ENCODE measurements around the gene FIBP. TPM values are rescaled to one million over a fixed set of nuclear protein-coding genes. Genes with fewer than 3 reads are reported as not detected.

Gene FIBP
- total RNA-seq, 1 donor from 2014 or later, result 90.9 TPM

GRCh38 chr11:65887723-65888162 lies 528 bp downstream of the FIBP start:
- no peak for DNase-seq

GRCh38 chr11:65886826-65887722 lies 1.2 kb downstream of the FIBP start:
- DNase-seq, result no peak

- DNase-seq, result no peak
Measured at GRCh38 chr11:65885808-65886536, 2.3 kb downstream of the FIBP start.

- DNase-seq, result no peak
Measured at GRCh38 chr11:65885231-65885630, 3.0 kb downstream of the FIBP start.

DNA sequence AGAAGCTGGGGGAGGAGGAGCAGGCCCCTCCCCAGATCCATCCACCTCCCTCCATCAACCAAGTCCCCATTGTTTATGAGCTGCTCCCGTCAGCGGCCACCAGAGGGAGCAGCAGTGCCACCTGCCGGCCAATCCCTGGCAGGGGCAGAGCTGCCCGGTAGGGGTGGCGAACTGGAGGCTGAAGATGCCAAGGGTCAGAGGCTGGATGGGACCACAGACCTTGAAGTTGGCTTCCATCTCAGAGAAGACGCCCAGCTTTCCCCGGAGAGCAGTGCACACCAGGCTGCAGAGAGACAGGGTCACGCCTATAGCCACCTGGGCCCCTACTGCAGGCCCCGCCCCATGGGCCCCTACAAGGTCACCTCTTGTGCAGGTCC lies 3.6 kb downstream of the FIBP start:
- peak; percentile 81 for DNase-seq

DNA sequence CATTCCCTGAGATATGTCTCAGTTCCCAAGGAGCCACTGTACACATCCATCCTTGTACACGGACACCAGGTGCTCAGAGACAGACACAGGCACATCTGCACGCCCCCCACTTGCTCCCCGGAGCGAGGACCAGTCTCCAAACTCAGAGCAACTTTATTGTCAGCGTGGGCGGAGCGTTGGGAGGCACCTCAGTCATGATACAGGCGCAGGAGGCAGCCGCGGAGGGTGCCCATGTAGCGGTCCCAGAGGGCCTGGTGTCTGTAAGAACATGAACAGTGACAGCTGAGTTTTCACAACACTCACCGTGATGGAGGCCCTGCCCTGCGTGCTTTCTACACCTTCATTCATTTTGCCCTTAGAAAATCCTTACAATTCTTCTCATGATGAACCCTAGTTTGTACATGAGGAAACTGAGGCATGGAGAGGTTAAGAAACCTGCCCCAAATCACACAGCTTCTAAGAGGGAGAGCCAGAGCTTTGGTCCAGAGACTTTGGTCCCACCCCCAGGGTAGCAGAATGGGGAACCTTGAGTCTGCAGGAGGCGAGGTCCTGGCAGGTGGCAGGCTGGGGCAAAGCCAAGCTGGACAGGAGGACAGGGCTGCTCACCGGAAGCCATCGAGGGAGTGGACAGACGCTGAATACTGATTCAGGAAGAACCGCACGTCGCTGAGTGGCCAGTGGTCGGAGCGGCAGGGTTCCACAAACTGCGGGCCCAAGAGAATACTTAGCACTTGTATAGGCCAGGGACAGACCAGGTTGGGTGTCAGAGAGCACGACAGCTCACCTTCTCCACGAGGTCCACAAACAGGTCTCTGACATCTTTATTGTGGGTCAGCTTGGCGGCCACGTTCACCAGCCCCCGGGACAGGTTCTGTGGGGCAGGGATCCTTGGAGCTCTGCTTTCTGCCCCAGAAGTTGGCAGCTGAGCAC lies 4.2 kb downstream of the FIBP start:
- no peak for DNase-seq

DNA sequence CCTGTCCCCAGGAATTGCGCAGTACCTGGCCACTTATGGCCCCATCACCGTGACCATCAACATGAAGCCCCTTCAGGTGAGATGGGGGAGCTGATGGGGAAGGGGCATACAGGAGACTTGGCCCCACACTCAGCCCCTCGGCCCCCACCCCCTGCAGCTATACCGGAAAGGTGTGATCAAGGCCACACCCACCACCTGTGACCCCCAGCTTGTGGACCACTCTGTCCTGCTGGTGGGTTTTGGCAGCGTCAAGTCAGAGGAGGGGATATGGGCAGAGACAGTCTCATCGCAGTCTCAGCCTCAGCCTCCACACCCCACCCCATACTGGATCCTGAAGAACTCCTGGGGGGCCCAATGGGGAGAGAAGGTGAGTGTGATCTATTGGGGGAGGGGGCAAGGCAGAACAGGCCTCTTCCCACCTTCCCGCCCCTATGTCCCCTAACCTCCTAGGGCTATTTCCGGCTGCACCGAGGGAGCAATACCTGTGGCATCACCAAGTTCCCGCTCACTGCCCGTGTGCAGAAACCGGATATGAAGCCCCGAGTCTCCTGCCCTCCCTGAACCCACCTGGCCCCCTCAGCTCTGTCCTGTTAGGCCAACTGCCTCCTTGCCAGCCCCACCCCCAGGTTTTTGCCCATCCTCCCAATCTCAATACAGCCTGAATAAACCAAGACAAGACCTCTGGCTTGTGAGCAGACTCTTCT lies 5.1 kb downstream of the FIBP start:
- no peak for DNase-seq

DNA sequence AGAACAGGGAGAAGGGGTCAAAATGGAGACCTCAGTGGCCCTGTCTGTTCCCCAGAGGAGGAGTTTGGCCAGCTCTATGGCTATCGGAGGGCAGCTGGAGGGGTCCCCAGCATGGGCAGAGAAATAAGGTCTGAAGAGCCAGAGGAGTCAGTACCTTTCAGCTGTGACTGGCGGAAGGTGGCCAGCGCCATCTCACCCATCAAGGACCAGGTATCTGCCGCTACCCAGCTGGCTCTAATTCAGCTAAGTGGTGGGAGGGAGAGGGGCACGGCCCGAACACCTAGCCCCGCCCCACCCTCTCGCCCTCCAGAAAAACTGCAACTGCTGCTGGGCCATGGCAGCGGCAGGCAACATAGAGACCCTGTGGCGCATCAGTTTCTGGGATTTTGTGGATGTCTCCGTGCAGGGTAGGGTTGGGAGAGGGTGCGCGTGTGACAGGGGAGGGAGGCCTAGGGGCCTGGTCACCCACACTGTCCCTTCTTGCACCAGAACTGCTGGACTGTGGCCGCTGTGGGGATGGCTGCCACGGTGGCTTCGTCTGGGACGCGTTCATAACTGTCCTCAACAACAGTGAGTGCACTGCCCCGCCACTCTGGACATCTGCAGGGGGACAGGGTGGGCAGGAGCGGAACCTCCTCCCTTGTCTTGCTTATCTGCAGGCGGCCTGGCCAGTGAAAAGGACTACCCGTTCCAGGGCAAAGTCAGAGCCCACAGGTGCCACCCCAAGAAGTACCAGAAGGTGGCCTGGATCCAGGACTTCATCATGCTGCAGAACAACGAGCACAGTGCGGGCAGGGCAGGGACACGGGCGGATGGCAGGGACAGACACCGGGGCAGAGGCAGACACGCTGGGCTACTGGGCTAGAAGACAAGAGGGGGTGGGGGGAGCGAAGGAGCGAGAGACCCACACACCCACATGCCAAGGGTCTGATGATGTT lies 5.9 kb downstream of the FIBP start:
- no peak for DNase-seq

DNA sequence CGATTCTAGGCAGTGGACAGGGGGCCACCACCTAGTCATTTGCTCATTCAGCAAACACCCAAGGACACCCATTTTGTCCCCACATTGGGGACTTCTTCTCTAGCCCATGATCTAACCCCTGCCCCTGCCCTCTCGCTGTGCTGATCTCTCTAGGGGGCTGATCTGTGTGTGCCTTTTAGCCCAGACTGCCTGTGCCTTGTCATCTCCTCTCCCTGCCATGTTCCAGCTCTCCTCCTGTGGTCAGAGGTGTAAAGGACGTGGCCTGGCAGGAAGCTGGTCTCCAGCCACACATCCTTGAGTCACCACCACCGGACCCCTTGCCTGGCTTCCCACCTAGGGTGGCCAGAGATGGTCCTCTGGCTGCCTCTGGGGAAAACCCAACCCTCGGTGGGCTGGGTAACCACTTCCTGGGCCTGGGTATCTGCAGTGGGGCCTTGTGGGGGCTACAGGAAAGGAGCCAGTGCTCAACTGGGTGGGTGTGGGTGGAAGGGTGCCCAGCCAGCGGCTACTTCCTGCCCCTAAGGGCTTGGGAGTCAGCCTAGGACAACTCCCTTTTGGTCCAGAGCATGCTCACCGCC lies 7.3 kb downstream of the FIBP start:
- no peak for DNase-seq

GRCh38 chr11:65880027-65880426 lies 8.2 kb downstream of the FIBP start:
- DNase-seq, result no peak

DNA sequence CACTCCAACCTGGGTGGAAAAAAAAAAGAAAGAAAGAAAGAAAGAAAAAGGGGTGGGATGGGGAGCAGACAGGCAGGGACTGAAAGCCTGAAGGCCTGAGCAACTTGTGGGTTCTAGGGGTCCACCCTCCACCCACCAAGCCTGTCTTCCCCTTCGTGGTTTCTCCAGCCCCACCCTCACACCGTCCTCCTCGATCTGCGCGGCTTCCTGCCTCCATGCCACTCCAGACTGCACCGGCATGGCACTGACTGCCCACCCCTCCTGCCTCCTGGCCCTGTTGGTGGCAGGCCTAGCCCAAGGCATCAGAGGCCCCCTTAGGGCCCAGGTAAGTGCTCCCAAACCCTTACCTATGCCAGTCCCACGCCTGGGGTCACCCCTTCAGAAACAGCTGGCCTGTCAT lies 8.7 kb downstream of the FIBP start, which contains the start of gene CTSW:
Gene CTSW (plus strand): TSS at position 221 of the 400 bp plus-strand sequence. CDS start 18 bp downstream, at position 239.
- DNase-seq, result no peak

- peak; percentile 97 for DNase-seq
Measured at GRCh38 chr11:65873318-65874156, 14.7 kb downstream of the FIBP start.

DNA sequence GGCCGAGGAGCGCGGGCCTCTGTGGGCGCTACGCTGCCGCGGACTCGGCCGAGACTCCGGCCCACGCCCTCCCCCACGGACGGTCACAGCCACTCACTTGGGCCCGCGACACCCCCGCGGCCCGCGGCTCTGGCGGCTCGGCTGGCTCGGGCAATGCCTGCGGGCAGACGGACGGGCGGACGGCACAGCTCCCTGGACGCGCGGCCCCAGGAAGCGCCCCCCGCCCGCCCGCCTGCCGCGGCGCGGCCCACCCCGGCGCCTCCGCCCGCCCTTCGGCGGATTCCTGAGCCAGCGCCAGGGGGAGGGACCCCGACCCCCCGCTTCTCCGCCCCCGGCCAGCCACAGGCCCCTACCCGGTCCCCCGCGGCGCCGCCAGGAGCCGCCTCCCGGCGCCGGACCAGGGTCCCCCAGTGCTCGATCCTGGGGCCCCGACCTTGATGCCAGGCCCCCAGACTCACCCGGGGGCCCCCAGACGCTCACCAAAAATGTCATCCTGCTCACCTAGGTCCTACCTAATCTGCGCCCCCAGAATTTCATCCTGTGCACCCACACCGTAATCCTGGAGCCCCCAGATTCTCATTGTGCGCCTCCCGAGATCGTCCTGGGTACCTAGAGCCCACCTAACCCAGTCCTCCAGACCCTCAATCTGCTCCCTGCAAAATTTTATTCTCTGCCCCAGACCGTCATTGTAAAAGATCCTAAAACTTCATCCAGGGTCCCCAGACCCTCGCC lies 15.5 kb downstream of the FIBP start, which contains the start of gene EFEMP2:
Gene EFEMP2 (minus strand): TSS at position 215 of the 732 bp plus-strand sequence. CDS start 446 bp downstream, outside the sequence.
- peak; percentile 80 for DNase-seq

DNA sequence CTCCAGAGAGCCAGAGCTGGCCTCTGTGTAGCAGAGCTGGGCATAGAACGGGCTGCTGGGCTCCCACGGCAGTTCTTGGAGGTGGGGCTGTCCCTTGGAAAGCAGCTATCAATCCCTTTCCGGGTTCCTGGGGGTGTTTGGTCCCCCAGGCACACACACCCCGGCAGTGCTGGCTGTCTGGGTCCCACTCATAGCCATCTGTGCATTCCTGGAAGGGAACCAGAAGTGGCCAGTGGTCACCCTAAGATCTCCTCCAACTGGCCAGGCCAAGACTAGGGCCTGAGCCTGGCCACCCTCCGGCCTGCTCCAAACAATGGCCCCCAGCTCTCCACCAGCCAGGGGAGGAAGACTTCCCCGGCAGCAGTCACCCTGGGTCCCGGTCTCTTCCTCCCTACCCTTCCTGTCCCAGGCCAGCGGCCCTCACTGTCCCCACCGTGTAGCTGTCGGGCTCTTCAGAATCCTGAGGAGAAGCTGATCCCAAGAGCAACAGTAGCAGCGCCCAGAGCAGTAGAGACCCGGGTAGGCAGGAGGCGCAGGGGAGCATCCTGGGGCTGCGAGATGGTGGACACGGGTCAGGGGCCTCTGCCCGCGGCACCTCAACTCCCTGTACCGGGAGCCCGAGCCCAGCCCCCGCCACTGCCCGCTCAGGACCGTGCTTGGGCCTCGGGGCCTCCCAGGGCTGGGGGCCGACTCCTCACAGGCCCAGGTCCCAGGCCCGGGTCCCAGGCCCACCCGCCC lies 16.3 kb downstream of the FIBP start:
- DNase-seq, result peak; percentile 38

DNA sequence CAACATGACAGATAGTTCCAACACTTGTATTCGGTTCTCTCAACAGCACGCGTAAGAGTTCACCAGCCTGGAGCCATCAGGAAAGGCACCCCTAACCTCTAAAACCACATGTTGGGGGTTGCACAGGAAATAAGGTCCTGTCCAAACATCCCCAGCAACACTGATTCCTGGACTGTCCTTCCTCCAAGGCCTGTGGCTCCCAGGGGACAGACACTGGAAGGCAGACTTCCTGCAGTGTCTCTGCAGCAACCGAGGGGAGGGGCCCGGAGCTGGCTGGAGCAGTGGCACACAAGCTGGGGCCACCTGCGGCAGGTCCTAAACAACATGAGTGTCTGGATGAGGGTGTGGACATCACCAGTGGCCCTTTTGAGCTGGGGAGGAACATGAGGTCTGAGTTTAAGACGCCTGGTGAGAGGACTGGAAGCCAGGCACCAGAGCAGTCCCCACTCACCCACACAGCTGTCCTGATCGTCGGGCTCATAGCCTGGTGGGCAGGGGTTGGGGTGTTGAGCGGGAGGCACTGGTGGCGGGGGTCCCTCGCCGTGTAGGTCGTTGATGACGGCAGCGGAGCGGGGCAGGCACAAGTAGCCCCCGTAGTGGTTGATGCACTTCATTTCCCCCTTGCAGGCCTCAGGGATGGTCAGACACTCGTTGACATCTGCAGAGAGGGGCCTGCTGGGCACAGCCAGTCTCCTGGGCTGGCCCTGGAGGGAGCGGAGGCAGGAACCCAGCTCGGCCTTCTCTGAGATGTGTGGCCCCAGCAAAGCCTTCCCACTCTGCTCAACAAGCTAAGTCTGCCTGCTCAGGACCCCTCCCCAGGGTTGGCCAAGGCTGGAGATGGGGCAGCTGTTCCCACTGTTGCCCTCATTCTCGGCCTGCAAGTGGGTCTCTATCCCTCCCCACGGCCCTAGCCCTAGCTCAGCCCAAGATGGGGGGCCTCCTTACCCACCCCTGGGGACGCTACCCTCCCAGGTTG lies 17.3 kb downstream of the FIBP start:
- no peak for DNase-seq

DNA sequence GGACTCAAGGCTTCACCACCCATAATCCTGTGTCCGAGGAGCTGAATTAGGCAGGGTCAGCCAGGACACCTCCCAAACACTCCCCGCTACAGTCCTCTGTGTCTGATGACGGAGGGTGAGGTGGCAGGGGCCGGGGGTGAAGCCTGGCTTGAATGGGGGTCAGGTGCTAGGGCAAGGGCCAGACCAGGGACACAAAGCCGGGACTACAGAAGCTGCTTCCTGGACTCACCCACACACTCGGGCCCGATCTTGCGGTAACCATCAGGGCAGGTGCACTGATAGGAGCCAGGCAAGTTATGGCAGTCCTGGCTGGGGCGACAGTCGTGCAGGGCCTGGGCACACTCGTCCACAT lies 18.0 kb downstream of the FIBP start:
- no peak for DNase-seq
